Endometrial microvascular endothelial cells (primary cell): ENCODE measurements around the gene BBOX1. TPM values are rescaled to one million over a fixed set of nuclear protein-coding genes. Genes with fewer than 3 reads are reported as not detected.
"Not testable (repeated sequence)": the region's sequence is repeated elsewhere in the genome, so short reads cannot be mapped to it uniquely, and the experiment has no call there.

ENCODE experiments used
- in situ Hi-C: cut with HindIII; loops from 2 replicates; pipeline ENCODE4 v1.10.0; 2017; ENCODE audit warnings: low sequenced_read_pairs, low pct_unique_long_range_greater_than_20kb; ENCODE audit errors: inconsistent ontology term
- total RNA-seq: library from RNA; depleted of rRNA; stranded (reverse); fragments of >200 nt; gene quantifications from one replicate; pipeline ENCODE4 v1.2.3, GENCODE V29; 2015; ENCODE audit errors: inconsistent ontology term

Gene BBOX1
- total RNA-seq, 1 donor from 2014 or later: not detected

- in situ Hi-C loops: no loop called here
Observed at GRCh38 chr11:27112946-27113345, 72.3 kb downstream of the BBOX1 start.

- in situ Hi-C loops: no loop called here
Observed at GRCh38 chr11:27115051-27115650, 74.5 kb downstream of the BBOX1 start.

GRCh38 chr11:27116684-27117083 is 76.1 kb downstream of the BBOX1 start:
- in situ Hi-C loops: no loop called here

- in situ Hi-C loops: no loop called here
Observed at GRCh38 chr11:27118371-27118770, 77.8 kb downstream of the BBOX1 start.

- in situ Hi-C loops: no loop called here
Observed at GRCh38 chr11:27118949-27119348, 78.3 kb downstream of the BBOX1 start.

- in situ Hi-C loops: no loop called here
Observed at GRCh38 chr11:27119396-27119795, 78.8 kb downstream of the BBOX1 start.

- in situ Hi-C loops: no loop called here
Observed at GRCh38 chr11:27120211-27120610, 79.6 kb downstream of the BBOX1 start.

GRCh38 chr11:27122001-27122400 is 81.4 kb downstream of the BBOX1 start:
- in situ Hi-C loops: no loop called here

- in situ Hi-C loops: no loop called here
Observed at GRCh38 chr11:27124514-27125264, 84.1 kb downstream of the BBOX1 start.

- in situ Hi-C loops: no loop called here
Observed at GRCh38 chr11:27129686-27130085, 89.1 kb downstream of the BBOX1 start.

GRCh38 chr11:27130806-27131205 is 90.2 kb downstream of the BBOX1 start:
- in situ Hi-C loops: no loop called here

GRCh38 chr11:27135924-27136329 is 95.3 kb downstream of the BBOX1 start:
- in situ Hi-C loops: not testable (repeated sequence)

- in situ Hi-C loops: no loop called here
Observed at GRCh38 chr11:27138716-27139115, 98.1 kb downstream of the BBOX1 start.

GRCh38 chr11:27139742-27140367 is 99.2 kb downstream of the BBOX1 start:
- in situ Hi-C loops: no loop called here

GRCh38 chr11:27141576-27141975 is 101.0 kb downstream of the BBOX1 start:
- in situ Hi-C loops: no loop called here

- in situ Hi-C loops: no loop called here
Observed at GRCh38 chr11:27147916-27148315, 107.3 kb downstream of the BBOX1 start.

GRCh38 chr11:27148506-27148905 is 107.9 kb downstream of the BBOX1 start:
- in situ Hi-C loops: no loop called here

GRCh38 chr11:27150098-27150497 is 109.5 kb downstream of the BBOX1 start:
- in situ Hi-C loops: no loop called here

- in situ Hi-C loops: no loop called here
Observed at GRCh38 chr11:27153136-27153535, 112.5 kb downstream of the BBOX1 start.
